GM12873 (cell line): ENCODE results near the gene AGXT2.

Experiments used
- TF ChIP-seq, protein P1 (sequence below): IDR thresholded peaks from 2 replicates; pipeline ENCODE4 v1.5.1; 2012; ENCODE audit warnings: low read depth, mild to moderate bottlenecking, moderate library complexity, low read length, control low read depth; ENCODE audit not compliant: insufficient read depth; ENCODE audit errors: missing control alignments

The AGXT2 gene

DNA sequence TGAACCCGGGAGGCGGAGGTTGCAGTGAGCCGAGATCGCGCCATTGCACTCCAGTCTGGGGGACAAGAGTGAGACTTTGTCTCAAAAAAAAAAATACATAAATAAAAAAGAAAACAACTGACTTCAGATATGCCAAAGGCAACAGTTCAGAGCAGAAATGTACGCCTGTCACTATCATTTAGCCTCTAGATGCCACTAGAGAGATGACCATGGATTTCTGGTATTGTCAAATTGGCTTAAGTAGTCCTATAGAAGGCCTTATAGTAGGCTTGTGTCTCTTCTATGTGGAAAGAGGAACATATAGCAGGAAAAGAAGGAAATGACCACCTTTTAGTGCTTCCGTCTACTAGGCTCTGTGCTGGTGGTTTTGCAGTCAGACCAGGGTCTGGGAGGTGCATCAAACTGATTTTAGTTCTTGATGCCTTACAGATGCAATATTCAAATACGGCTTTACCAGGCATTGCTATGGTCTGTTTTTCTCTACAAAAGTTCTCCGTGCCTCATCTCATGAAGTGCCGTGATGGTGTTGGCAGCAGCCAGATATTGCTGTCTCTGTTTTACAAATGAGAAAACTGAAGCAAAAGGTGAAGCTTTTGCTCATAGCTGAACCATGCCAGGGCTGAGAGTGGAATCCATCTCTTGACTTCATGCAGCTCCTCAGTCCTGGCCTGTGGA is 17.2 kb downstream of the AGXT2 start:
- TF ChIP-seq, protein P1, sequence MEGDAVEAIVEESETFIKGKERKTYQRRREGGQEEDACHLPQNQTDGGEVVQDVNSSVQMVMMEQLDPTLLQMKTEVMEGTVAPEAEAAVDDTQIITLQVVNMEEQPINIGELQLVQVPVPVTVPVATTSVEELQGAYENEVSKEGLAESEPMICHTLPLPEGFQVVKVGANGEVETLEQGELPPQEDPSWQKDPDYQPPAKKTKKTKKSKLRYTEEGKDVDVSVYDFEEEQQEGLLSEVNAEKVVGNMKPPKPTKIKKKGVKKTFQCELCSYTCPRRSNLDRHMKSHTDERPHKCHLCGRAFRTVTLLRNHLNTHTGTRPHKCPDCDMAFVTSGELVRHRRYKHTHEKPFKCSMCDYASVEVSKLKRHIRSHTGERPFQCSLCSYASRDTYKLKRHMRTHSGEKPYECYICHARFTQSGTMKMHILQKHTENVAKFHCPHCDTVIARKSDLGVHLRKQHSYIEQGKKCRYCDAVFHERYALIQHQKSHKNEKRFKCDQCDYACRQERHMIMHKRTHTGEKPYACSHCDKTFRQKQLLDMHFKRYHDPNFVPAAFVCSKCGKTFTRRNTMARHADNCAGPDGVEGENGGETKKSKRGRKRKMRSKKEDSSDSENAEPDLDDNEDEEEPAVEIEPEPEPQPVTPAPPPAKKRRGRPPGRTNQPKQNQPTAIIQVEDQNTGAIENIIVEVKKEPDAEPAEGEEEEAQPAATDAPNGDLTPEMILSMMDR = no peak

DNA sequence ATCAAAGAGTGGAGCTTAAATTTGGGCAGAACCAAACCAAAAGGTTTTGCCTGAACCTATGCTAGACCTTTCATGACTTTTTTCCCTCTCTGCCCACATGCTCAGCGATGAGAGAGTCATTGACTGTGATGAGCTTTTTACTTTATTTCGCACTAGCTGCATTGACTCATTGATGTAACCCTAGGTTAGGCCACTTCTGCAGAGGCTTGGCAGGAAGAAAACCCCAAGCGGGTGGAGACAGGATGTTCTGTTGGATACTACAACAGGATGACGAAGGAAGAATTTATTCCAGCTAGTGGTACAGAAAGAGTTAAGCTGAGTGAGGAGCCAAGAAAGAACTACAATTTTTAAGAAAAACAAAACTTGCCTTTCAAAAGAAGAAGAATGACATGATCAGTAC is 18.4 kb downstream of the AGXT2 start:
- TF ChIP-seq, protein P1 = no peak

DNA sequence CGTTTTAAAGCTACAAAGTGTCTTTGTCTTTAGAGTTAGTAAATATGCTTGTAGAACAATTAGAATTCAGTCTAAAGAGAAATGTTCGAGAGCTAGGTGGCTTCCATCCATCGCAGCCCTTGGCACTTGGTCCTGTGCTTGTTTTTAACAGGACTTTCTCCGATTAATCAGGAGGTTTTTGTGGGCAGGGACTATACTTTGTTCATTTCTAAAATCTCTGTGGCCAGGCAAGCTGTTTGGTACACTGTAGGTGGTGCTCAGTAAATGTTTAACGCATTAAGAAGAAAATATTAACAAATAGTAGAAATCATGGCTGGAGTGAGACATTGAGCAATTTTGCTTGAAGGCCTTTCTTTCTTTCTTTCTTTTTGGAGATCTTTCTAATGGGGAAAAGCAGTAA is 20.8 kb downstream of the AGXT2 start:
- TF ChIP-seq, protein P1 = no peak

DNA sequence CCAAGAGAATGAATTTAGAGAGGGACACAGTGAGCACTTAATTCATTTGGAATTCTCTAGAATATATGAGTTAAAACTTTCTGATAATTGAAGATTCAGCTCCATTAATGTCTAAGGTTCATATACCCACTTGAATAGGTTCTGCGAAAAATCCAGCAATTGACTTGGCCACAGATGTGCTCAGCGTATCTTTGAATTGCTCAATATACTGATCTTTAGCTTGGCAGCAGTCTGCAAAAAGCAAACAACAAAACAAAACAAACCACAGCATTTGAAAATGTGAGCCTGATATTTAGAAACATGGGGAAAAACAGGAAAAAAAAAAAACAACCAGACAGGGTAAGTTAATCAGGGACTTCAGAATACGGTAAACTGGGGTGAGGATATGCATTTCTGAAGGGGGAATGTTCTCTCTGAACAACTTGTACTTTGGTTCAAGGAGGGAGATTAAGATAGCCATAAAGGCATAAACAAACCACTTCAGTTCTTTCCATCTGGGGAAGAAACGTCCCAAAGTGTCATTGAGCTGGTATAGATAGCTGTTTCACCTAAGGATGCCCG is 21.4 kb downstream of the AGXT2 start:
- TF ChIP-seq, protein P1 = no peak

DNA sequence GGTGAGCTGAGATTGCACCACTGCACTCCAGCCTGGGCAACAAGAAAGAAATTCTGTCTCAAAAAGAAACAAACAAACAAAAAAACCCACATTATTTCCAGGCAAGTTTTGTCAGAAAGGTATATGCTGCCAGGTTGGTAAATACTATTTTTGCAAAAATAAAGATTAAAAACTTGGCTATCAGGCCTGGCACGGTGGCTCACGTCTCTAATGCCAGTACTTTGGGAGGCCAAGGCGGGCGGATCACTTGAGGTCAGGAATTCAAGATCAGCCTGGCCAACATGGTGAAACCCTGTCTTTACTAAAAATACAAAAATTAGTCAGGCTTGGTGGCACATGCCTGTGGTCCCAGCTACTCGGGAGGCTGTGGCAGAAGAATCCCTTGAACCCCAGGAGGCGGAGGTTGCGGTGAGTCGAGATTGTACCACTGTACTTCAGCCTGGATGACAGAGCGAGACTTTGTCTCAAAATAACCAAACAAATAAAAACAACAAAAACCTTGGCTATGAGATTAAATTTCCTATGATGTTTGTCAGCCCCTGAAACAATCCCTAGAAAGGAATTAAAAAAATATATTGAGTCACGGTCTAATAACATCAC is 22.7 kb downstream of the AGXT2 start:
- TF ChIP-seq, protein P1 = no peak

DNA sequence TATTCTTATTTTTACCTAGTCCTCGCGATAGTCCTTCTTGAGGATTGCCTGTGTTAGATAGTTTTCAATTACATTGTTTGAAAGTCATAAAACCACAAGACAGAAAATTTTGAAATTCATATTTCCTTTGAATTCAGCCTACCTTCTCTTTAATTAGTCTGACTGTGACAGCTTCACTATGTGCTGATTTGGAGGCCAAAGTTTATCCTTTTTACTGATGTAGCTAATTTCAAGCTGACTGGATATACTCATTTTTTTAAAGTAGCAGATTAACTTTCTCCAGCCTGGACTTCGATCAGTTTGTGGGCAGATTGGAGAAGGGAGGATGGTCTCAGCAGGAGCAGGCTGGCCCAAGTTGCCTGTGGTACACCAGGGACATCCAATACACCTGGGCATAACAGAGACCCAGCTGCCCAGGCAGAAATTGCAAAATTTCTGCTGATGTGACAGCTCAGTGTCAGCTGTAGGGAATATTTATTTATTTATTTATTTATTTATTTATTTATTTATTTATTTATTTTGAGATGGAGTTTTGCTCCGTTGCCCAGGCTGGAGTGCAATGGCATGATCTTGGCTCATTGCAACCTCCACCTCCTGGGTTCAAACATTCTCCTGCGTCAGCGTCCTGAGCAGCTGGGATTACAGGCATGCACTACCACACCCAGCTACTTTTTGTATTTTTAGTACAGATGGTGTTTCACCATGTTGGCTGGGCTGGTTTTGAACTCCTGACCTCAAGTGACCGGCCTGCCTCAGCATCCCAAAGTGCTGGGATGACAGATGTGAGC is 24.2 kb downstream of the AGXT2 start:
- TF ChIP-seq, protein P1 = no peak
